ENCODE results near the gene TIMM10B. TPM values are rescaled to one million over a fixed set of nuclear protein-coding genes. Genes with fewer than 3 reads are reported as not detected.

The TIMM10B gene
- total and polyA plus RNA-seq, 2 of the 13 experiments (the other 11 are each of a cell fraction or from before 2014, with no cell fraction given), result 34.9 to 39.5 TPM

DNA sequence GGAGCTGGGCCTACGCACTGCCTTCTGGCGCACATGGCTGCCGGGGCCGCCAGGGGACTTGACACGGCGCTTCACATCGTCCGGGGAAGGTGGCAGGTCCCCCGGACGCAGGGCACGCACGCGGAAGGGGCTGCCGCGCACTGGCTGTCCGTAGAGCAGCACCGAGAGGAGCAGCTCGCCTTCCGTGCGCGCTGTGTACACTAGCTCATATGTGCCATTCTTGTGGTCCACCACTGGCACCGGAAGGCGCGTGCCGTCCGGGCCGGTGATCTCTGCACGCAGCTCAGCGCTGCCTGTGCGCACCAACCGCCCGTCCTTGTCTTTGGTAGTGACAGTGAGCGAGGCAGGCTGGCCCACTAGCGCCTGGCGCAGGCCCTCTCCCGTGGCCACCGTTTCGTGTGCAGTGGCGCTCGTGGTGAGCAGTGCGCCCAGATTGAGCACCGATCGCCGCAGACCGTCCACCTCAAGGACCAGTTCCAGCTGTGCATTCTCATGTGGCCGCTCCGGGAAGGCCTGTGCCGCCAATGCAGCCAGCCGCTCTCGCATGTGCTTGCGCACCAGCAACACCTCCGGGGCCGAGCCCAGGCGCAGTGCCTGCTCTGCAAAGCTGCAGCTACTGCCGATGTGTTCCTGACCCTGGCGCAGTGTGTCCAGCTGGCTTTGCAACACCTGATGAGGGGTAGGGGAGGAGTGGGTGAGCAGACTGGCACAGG, 24.8 kb upstream of the TIMM10B start:
- CTCF ChIA-PET (ENCODE audit: low intra/inter-chr PET ratio, low total read pairs), result no interaction called here
- H3K79me2 ChIP-seq (ENCODE audit: insufficient read depth, low read length), result no peaks in the 10 kb centered on the region
- H3K9me3 ChIP-seq (ENCODE audit: low read length), result no peaks in the 10 kb centered on the region
- ATAC-seq (no peak), DNase-seq (ENCODE audit: low spot score) (no peak), FAIRE-seq (no peak)
- intact Hi-C loops (cut with micrococcal nuclease; ENCODE audit: unreplicated experiment), result no loop called here
- in situ Hi-C loops (cut with HindIII; ENCODE audit: extremely low pct_ligation_motif_present, low pct_unique_long_range_greater_than_20kb), result no loop called here
- H4K20me1 ChIP-seq (ENCODE audit: insufficient read depth, low read length), result no peaks in the 10 kb centered on the region
- BruUV-seq (replicated peaks), result no TSS peak
- H3K27me3 ChIP-seq (ENCODE audit: control insufficient read depth in 1 of 2, insufficient read depth in 2 of 2, low read length in 2 of 2), result no peaks in the 10 kb centered on the region
- TF ChIP-seq, protein P1, sequence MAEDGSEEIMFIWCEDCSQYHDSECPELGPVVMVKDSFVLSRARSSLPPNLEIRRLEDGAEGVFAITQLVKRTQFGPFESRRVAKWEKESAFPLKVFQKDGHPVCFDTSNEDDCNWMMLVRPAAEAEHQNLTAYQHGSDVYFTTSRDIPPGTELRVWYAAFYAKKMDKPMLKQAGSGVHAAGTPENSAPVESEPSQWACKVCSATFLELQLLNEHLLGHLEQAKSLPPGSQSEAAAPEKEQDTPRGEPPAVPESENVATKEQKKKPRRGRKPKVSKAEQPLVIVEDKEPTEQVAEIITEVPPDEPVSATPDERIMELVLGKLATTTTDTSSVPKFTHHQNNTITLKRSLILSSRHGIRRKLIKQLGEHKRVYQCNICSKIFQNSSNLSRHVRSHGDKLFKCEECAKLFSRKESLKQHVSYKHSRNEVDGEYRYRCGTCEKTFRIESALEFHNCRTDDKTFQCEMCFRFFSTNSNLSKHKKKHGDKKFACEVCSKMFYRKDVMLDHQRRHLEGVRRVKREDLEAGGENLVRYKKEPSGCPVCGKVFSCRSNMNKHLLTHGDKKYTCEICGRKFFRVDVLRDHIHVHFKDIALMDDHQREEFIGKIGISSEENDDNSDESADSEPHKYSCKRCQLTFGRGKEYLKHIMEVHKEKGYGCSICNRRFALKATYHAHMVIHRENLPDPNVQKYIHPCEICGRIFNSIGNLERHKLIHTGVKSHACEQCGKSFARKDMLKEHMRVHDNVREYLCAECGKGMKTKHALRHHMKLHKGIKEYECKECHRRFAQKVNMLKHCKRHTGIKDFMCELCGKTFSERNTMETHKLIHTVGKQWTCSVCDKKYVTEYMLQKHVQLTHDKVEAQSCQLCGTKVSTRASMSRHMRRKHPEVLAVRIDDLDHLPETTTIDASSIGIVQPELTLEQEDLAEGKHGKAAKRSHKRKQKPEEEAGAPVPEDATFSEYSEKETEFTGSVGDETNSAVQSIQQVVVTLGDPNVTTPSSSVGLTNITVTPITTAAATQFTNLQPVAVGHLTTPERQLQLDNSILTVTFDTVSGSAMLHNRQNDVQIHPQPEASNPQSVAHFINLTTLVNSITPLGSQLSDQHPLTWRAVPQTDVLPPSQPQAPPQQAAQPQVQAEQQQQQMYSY (CRISPR knock-in tag; IDR thresholded peaks at IDR 0.05), result no peak
- TF ChIP-seq ZNF17 (CRISPR knock-in tag; IDR thresholded peaks at IDR 0.05) (no peak), ZNF557 (CRISPR knock-in tag; IDR thresholded peaks at IDR 0.05) (no peak), ZNF235 (CRISPR knock-in tag; IDR thresholded peaks at IDR 0.05; ENCODE audit: borderline replicate concordance) (no peak), ZNF430 (CRISPR knock-in tag; IDR thresholded peaks at IDR 0.05) (no peak), CCDC6 (CRISPR knock-in tag; IDR thresholded peaks at IDR 0.05) (no peak), MED13 (CRISPR knock-in tag; IDR thresholded peaks at IDR 0.05) (no peak), ZNF496 (CRISPR knock-in tag; IDR thresholded peaks at IDR 0.05; ENCODE audit: insufficient replicate concordance) (no peak)
- TF ChIP-seq, protein P2, sequence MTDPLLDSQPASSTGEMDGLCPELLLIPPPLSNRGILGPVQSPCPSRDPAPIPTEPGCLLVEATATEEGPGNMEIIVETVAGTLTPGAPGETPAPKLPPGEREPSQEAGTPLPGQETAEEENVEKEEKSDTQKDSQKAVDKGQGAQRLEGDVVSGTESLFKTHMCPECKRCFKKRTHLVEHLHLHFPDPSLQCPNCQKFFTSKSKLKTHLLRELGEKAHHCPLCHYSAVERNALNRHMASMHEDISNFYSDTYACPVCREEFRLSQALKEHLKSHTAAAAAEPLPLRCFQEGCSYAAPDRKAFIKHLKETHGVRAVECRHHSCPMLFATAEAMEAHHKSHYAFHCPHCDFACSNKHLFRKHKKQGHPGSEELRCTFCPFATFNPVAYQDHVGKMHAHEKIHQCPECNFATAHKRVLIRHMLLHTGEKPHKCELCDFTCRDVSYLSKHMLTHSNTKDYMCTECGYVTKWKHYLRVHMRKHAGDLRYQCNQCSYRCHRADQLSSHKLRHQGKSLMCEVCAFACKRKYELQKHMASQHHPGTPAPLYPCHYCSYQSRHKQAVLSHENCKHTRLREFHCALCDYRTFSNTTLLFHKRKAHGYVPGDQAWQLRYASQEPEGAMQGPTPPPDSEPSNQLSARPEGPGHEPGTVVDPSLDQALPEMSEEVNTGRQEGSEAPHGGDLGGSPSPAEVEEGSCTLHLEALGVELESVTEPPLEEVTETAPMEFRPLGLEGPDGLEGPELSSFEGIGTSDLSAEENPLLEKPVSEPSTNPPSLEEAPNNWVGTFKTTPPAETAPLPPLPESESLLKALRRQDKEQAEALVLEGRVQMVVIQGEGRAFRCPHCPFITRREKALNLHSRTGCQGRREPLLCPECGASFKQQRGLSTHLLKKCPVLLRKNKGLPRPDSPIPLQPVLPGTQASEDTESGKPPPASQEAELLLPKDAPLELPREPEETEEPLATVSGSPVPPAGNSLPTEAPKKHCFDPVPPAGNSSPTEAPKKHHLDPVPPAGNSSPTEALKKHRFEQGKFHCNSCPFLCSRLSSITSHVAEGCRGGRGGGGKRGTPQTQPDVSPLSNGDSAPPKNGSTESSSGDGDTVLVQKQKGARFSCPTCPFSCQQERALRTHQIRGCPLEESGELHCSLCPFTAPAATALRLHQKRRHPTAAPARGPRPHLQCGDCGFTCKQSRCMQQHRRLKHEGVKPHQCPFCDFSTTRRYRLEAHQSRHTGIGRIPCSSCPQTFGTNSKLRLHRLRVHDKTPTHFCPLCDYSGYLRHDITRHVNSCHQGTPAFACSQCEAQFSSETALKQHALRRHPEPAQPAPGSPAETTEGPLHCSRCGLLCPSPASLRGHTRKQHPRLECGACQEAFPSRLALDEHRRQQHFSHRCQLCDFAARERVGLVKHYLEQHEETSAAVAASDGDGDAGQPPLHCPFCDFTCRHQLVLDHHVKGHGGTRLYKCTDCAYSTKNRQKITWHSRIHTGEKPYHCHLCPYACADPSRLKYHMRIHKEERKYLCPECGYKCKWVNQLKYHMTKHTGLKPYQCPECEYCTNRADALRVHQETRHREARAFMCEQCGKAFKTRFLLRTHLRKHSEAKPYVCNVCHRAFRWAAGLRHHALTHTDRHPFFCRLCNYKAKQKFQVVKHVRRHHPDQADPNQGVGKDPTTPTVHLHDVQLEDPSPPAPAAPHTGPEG (CRISPR knock-in tag; IDR thresholded peaks at IDR 0.05), result no peak
- TF ChIP-seq, protein P3, sequence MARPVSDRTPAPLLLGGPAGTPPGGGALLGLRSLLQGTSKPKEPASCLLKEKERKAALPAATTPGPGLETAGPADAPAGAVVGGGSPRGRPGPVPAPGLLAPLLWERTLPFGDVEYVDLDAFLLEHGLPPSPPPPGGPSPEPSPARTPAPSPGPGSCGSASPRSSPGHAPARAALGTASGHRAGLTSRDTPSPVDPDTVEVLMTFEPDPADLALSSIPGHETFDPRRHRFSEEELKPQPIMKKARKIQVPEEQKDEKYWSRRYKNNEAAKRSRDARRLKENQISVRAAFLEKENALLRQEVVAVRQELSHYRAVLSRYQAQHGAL (CRISPR knock-in tag; IDR thresholded peaks at IDR 0.05; ENCODE audit: not compliant biosample characterization), result no peak
- H3K4me2 ChIP-seq (ENCODE audit: low read depth, low read length), result no peak overlapping the region
- H2AFZ ChIP-seq (ENCODE audit: low read length), result no peak overlapping the region
- H3K9ac ChIP-seq (ENCODE audit: insufficient read depth, low read depth, low read length), result no peak overlapping the region
- H3K4me1 ChIP-seq (ENCODE audit: insufficient read depth, low read length), result no peaks in the 10 kb centered on the region
- H3K36me3 ChIP-seq (replicated peaks in 1 of 2; ENCODE audit: control insufficient read depth in 1 of 2, insufficient read depth in 2 of 2, low read length in 2 of 2), result peaks cover 0 to 7% of the 10 kb centered on the region in 2 experiments; a peak in 3 of 5 replicates
- POLR2A ChIA-PET, result no interaction called here
- H3K4me3 ChIP-seq (replicated peaks in 1 of 3; ENCODE audit: insufficient read depth in 1 of 3, low read depth in 2 of 3, low read length in 3 of 3), result no peak overlapping the region
- H3K27ac ChIP-seq (ENCODE audit: extremely low read length, insufficient read depth, low read length), result no peak overlapping the region
- WGBS (ENCODE audit: low lambda C conversion rate), result 94% methylated on average over 29 of the region's 56 CpGs
